ENCODE measurements around the gene LIN54. TPM values are rescaled to one million over a fixed set of nuclear protein-coding genes. Genes with fewer than 3 reads are reported as not detected.
A peak's percentile ranks its signal among the peaks of the same experiment; 100 is the strongest.

Gene LIN54
- total RNA-seq, 1 donor, result 14.8 TPM

DNA sequence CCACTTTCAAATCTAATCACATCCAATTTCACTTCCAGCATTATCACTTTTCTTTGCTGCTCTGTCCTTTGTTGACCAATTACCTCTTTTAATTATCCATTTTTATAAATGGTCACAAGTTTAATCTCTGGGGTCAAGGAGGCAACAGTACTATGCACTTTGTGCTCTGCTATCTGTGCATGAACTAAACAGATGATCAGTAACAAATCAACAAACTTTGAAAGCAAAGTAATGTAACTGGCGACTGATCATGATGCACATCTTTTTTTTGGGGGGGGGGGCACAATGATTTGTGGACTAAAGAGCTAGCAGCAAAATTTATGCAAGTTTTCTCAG lies 118.2 kb downstream of the LIN54 start:
- TF ChIP-seq, protein P1, sequence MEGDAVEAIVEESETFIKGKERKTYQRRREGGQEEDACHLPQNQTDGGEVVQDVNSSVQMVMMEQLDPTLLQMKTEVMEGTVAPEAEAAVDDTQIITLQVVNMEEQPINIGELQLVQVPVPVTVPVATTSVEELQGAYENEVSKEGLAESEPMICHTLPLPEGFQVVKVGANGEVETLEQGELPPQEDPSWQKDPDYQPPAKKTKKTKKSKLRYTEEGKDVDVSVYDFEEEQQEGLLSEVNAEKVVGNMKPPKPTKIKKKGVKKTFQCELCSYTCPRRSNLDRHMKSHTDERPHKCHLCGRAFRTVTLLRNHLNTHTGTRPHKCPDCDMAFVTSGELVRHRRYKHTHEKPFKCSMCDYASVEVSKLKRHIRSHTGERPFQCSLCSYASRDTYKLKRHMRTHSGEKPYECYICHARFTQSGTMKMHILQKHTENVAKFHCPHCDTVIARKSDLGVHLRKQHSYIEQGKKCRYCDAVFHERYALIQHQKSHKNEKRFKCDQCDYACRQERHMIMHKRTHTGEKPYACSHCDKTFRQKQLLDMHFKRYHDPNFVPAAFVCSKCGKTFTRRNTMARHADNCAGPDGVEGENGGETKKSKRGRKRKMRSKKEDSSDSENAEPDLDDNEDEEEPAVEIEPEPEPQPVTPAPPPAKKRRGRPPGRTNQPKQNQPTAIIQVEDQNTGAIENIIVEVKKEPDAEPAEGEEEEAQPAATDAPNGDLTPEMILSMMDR (IDR thresholded peaks at IDR 0.05; ENCODE audit: extremely low read depth, low read depth, low read length), result no peak
- H4K20me1 ChIP-seq (ENCODE audit: insufficient read depth, low read length), result peaks cover 15% of the 10 kb centered on the region
- peak overlapping the region; percentile 99 for H3K27ac ChIP-seq (ENCODE audit: low read depth, low read length)
- H3K4me2 ChIP-seq (ENCODE audit: insufficient read depth, low read length), result peak overlapping the region; percentile 81
- H2AFZ ChIP-seq (ENCODE audit: low read length), result no peak overlapping the region
- peaks cover 33% of the 10 kb centered on the region for H3K36me3 ChIP-seq (ENCODE audit: insufficient read depth, low read length)
- H3K4me3 ChIP-seq (ENCODE audit: insufficient read depth, low read length), result no peak overlapping the region
- no peaks in the 10 kb centered on the region for H3K9me3 ChIP-seq (ENCODE audit: low read depth, low read length)
- peaks cover 77% of the 10 kb centered on the region for H3K79me2 ChIP-seq (ENCODE audit: insufficient read depth, low read length)
- peaks cover 17% of the 10 kb centered on the region for H3K4me1 ChIP-seq (ENCODE audit: insufficient read depth, low read length)
- DNase-seq (ENCODE audit: insufficient read length, low spot score, missing footprints), result no peak
- no peaks in the 10 kb centered on the region for H3K27me3 ChIP-seq (ENCODE audit: insufficient read depth, low read length)

DNA sequence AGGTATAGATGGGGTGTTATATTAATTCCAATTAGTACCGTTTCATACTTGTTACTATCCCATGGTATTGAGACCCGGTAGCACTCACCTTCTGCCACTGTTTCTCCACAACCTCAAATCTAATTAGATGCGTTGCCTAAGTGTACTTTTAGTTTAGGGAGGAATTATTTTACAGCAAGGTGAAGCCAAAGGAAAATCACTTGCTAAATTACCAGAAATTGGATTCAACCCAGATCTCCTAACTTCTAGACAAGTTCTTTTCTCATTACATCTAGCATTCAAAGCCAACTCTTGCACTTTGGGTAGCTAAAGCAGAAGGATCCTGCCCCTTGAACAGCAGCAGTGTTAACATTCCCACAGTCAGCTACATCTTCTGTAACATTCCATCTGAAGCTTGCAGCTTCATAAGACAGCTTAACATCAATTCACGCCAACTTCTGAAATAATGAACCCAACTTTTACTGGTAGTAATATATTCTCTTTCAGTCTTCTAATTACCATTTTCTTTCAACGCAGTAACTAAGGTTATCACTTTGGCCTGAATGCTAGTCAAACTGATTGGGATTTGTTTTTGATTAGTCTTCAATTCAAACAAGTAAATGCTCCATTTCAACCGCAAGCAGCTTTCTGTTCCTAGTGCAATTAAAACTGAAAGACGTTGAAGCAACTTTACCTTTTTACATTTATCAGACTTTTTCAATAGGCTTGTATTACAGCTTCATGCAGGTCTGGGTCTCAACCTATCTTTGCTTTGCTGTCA lies 118.7 kb downstream of the LIN54 start:
- Histone ChIP-seq H3K4me1 (ENCODE audit: insufficient read depth, low read length) (peaks cover 18% of the 10 kb centered on the region), H3K27ac (ENCODE audit: low read depth, low read length) (peak overlapping the region; percentile 99), H3K27me3 (ENCODE audit: insufficient read depth, low read length) (no peaks in the 10 kb centered on the region), H2AFZ (ENCODE audit: low read length) (peak overlapping the region; percentile 74), H3K9me3 (ENCODE audit: low read depth, low read length) (no peaks in the 10 kb centered on the region), H3K4me3 (ENCODE audit: insufficient read depth, low read length) (peak overlapping the region; percentile 98), H4K20me1 (ENCODE audit: insufficient read depth, low read length) (peaks cover 20% of the 10 kb centered on the region), H3K79me2 (ENCODE audit: insufficient read depth, low read length) (peaks cover 77% of the 10 kb centered on the region), H3K36me3 (ENCODE audit: insufficient read depth, low read length) (peaks cover 27% of the 10 kb centered on the region), H3K4me2 (ENCODE audit: insufficient read depth, low read length) (peak overlapping the region; percentile 81)
- TF ChIP-seq, protein P1 (IDR thresholded peaks at IDR 0.05; ENCODE audit: extremely low read depth, low read depth, low read length), result no peak
- no peak for DNase-seq (ENCODE audit: insufficient read length, low spot score, missing footprints)

DNA sequence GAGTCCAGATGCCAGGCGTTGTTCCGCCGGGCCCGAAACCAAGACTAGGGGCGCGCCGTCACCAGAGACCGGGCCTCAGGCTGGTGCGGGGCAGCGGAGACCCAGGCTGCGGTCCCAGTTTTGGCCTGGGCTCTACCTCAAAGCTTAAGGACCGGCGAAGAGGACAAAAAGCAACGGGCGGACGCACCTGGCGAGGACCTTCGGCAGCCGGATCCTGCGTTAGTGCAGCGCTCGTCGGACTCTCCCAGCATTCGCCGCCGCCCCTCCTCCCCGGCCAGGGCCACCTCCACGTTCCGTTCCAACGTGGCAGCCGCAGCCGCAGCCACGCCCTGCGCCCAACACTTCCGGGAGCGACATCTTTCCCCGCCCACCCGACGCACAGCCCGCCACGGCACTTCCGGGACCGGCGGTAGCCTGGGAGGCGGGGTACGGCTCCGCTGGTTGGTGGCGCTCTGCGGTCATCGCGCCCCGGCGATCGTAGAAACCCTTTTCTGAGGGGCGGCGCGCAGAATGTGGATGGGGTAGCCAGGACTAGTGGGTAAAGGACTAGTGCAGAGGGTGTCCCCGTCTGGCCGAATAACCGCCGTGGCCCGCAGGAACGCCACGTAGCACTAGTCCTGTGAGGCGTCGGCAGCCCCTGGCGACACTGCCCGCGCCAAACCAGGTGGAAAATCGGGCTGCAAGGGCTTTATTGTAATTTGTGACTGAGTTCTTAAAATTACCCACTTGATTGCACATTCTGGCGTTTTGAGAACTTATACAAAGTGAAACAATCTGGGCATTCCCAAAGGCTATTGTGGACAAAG lies 119.5 kb downstream of the LIN54 start, which contains the start of gene SEC31A:
TSS of gene SEC31A (minus strand) at position 253 of the 806 bp plus-strand sequence. CDS start 9,217 bp downstream, outside the sequence.
- peak within 1 kb of the TSS; percentile 98 for H3K4me3 ChIP-seq (ENCODE audit: insufficient read depth, low read length)
- TF ChIP-seq, protein P1 (IDR thresholded peaks at IDR 0.05; ENCODE audit: extremely low read depth, low read depth, low read length), result no peak
- H3K27me3 ChIP-seq (ENCODE audit: insufficient read depth, low read length), result no peaks in the 10 kb centered on the region
- peak; percentile 91 for DNase-seq (ENCODE audit: insufficient read length, low spot score, missing footprints)
- peak within 1 kb of the TSS; percentile 89 for H3K4me2 ChIP-seq (ENCODE audit: insufficient read depth, low read length)
- H3K36me3 ChIP-seq (ENCODE audit: insufficient read depth, low read length), result peaks cover 25% of the 10 kb centered on the region
- H3K27ac ChIP-seq (ENCODE audit: low read depth, low read length), result peak within 1 kb of the TSS; percentile 99
- peaks cover 28% of the 10 kb centered on the region for H4K20me1 ChIP-seq (ENCODE audit: insufficient read depth, low read length)
- peaks cover 77% of the 10 kb centered on the region for H3K79me2 ChIP-seq (ENCODE audit: insufficient read depth, low read length)
- no peaks in the 10 kb centered on the region for H3K9me3 ChIP-seq (ENCODE audit: low read depth, low read length)
- peaks cover 25% of the 10 kb centered on the region for H3K4me1 ChIP-seq (ENCODE audit: insufficient read depth, low read length)
- H2AFZ ChIP-seq (ENCODE audit: low read length), result peak within 1 kb of the TSS; percentile 74

DNA sequence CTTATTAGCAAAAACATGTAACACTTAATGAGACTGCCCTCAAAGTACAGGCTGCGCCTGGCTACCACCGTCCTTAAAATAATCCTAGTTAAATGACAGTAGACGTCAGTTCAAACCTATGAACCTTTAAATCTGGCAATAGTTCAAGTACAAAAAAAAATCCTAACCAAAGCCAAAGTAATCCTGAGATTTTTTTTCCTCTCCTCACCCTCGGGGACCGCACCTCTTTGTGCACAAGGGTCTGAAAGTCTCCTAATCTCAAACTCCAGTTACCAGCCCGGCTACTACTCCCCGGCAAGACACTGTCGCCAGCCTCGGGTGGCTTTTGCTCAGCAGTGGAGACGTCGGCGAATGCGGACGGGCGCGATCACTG lies 120.1 kb downstream of the LIN54 start:
- H2AFZ ChIP-seq (ENCODE audit: low read length), result peak overlapping the region; percentile 44
- peaks cover 20% of the 10 kb centered on the region for H3K36me3 ChIP-seq (ENCODE audit: insufficient read depth, low read length)
- TF ChIP-seq, protein P1 (IDR thresholded peaks at IDR 0.05; ENCODE audit: extremely low read depth, low read depth, low read length), result no peak
- H3K27me3 ChIP-seq (ENCODE audit: insufficient read depth, low read length), result no peaks in the 10 kb centered on the region
- H3K79me2 ChIP-seq (ENCODE audit: insufficient read depth, low read length), result peaks cover 77% of the 10 kb centered on the region
- peak overlapping the region; percentile 98 for H3K4me3 ChIP-seq (ENCODE audit: insufficient read depth, low read length)
- peak overlapping the region; percentile 99 for H3K27ac ChIP-seq (ENCODE audit: low read depth, low read length)
- peaks cover 31% of the 10 kb centered on the region for H3K4me1 ChIP-seq (ENCODE audit: insufficient read depth, low read length)
- no peak for DNase-seq (ENCODE audit: insufficient read length, low spot score, missing footprints)
- peak overlapping the region; percentile 89 for H3K4me2 ChIP-seq (ENCODE audit: insufficient read depth, low read length)
- peaks cover 34% of the 10 kb centered on the region for H4K20me1 ChIP-seq (ENCODE audit: insufficient read depth, low read length)
- H3K9me3 ChIP-seq (ENCODE audit: low read depth, low read length), result no peaks in the 10 kb centered on the region

All from osteoblast (primary cell).